Epithelial cell of prostate (primary cell): ENCODE data around the gene SYT2.
"Not testable (repeated sequence)": the region's sequence is repeated elsewhere in the genome, so short reads cannot be mapped to it uniquely, and the experiment has no call there.

Experiments
- DNase-seq: peaks from one replicate; pipeline ENCODE4 v3.0.0-alpha.2; 2011; ENCODE audit warnings: low read depth, low spot score
- H3K27ac ChIP-seq: fragments of 450-650 bp; 2 replicates; pipeline ENCODE4 v1.5.1; 2017; ENCODE audit warnings: mild to moderate bottlenecking

The SYT2 gene

GRCh38 chr1:202627841-202628565 is 82.3 kb downstream of the SYT2 start:
- no peak overlapping the region for H3K27ac ChIP-seq
- DNase-seq = no peak

GRCh38 chr1:202627036-202627435 is 83.2 kb downstream of the SYT2 start:
- not testable (repeated sequence) for DNase-seq

GRCh38 chr1:202625416-202626360 is 84.6 kb downstream of the SYT2 start:
- DNase-seq = no peak
- H3K27ac ChIP-seq = no peak overlapping the region

More at GRCh38 chr1:202627036-202627435, 83.2 kb downstream of the SYT2 start:
- H3K27ac ChIP-seq = not testable (repeated sequence)

- no peak for DNase-seq
Measured at GRCh38 chr1:202624781-202625108, 85.5 kb downstream of the SYT2 start.

GRCh38 chr1:202624088-202624780 is 86.0 kb downstream of the SYT2 start:
- H3K27ac ChIP-seq = no peak overlapping the region
- DNase-seq = no peak

More at GRCh38 chr1:202624781-202625108, 85.5 kb downstream of the SYT2 start:
- H3K27ac ChIP-seq = no peak overlapping the region

- DNase-seq, H3K27ac ChIP-seq: not testable (repeated sequence)
Measured at GRCh38 chr1:202623476-202623875, 86.8 kb downstream of the SYT2 start.

- H3K27ac ChIP-seq = no peak overlapping the region
- DNase-seq = no peak
Measured at GRCh38 chr1:202623075-202623474, 87.2 kb downstream of the SYT2 start.

GRCh38 chr1:202622388-202622787 is 87.9 kb downstream of the SYT2 start:
- DNase-seq = no peak
- no peak overlapping the region for H3K27ac ChIP-seq

GRCh38 chr1:202621446-202621845 is 88.8 kb downstream of the SYT2 start:
- DNase-seq = no peak
- no peak overlapping the region for H3K27ac ChIP-seq

- not testable (repeated sequence) for H3K27ac ChIP-seq
Measured at GRCh38 chr1:202620036-202620435, 90.2 kb downstream of the SYT2 start.

GRCh38 chr1:202619505-202619904 is 90.7 kb downstream of the SYT2 start:
- no peak overlapping the region for H3K27ac ChIP-seq
- DNase-seq = no peak

More at GRCh38 chr1:202620036-202620435, 90.2 kb downstream of the SYT2 start:
- not testable (repeated sequence) for DNase-seq

- not testable (repeated sequence) for DNase-seq, H3K27ac ChIP-seq
Measured at GRCh38 chr1:202619012-202619411, 91.2 kb downstream of the SYT2 start.

- H3K27ac ChIP-seq = no peak overlapping the region
- DNase-seq = no peak
Measured at GRCh38 chr1:202616355-202616915, 93.8 kb downstream of the SYT2 start.

- no peak for DNase-seq
- H3K27ac ChIP-seq = no peak overlapping the region
Measured at GRCh38 chr1:202615501-202616354, 94.5 kb downstream of the SYT2 start.

- H3K27ac ChIP-seq, DNase-seq: not testable (repeated sequence)
Measured at GRCh38 chr1:202615208-202615500, 95.1 kb downstream of the SYT2 start.

- H3K27ac ChIP-seq, DNase-seq: not testable (repeated sequence)
Measured at GRCh38 chr1:202614363-202615207, 95.7 kb downstream of the SYT2 start.

- H3K27ac ChIP-seq = no peak overlapping the region
- DNase-seq = no peak
Measured at GRCh38 chr1:202613571-202613970, 96.7 kb downstream of the SYT2 start.

GRCh38 chr1:202612036-202612435 is 98.2 kb downstream of the SYT2 start:
- not testable (repeated sequence) for DNase-seq, H3K27ac ChIP-seq

- no peak for DNase-seq
- no peak overlapping the region for H3K27ac ChIP-seq
Measured at GRCh38 chr1:202605515-202605914, 104.7 kb downstream of the SYT2 start.
